COR-L47 (cell line): ENCODE measurements around the gene TOMM6.
"Not testable (repeated sequence)": the region's sequence is repeated elsewhere in the genome, so short reads cannot be mapped to it uniquely, and the experiment has no call there.

Source experiments
- DNase-seq: peaks from one replicate; lab custom pipeline; 2025; lab: John Stamatoyannopoulos, UW

The TOMM6 gene

GRCh38 chr6:41785689-41786450 is 1.6 kb upstream of the TOMM6 start:
- DNase-seq = peak; percentile 9

- peak; percentile 72 for DNase-seq
Measured at GRCh38 chr6:41786451-41787218, 859 bp upstream of the TOMM6 start.

GRCh38 chr6:41789390-41789724 is 1.9 kb downstream of the TOMM6 start:
- no peak for DNase-seq

- DNase-seq = no peak
Measured at GRCh38 chr6:41790045-41790444, 2.6 kb downstream of the TOMM6 start.

GRCh38 chr6:41791305-41791704 is 3.8 kb downstream of the TOMM6 start:
- no peak for DNase-seq

GRCh38 chr6:41791984-41792383 is 4.5 kb downstream of the TOMM6 start:
- DNase-seq = no peak

GRCh38 chr6:41796474-41796873 is 9.0 kb downstream of the TOMM6 start:
- no peak for DNase-seq

- DNase-seq = no peak
Measured at GRCh38 chr6:41798901-41799558, 11.5 kb downstream of the TOMM6 start.

GRCh38 chr6:41799559-41799911 is 12.0 kb downstream of the TOMM6 start:
- DNase-seq = no peak

- DNase-seq = no peak
Measured at GRCh38 chr6:41801380-41801779, 13.9 kb downstream of the TOMM6 start.

GRCh38 chr6:41805830-41806774 is 18.6 kb downstream of the TOMM6 start:
- no peak for DNase-seq

GRCh38 chr6:41811095-41811494 is 23.6 kb downstream of the TOMM6 start:
- DNase-seq = no peak

- DNase-seq = not testable (repeated sequence)
Measured at GRCh38 chr6:41811946-41812345, 24.5 kb downstream of the TOMM6 start.

GRCh38 chr6:41813469-41813868 is 26.0 kb downstream of the TOMM6 start:
- no peak for DNase-seq

GRCh38 chr6:41813956-41814355 is 26.5 kb downstream of the TOMM6 start:
- DNase-seq = no peak

- DNase-seq = no peak
Measured at GRCh38 chr6:41814629-41815028, 27.1 kb downstream of the TOMM6 start.

- DNase-seq = no peak
Measured at GRCh38 chr6:41815587-41815986, 28.1 kb downstream of the TOMM6 start.

- no peak for DNase-seq
Measured at GRCh38 chr6:41818271-41819054, 31.0 kb downstream of the TOMM6 start.

- no peak for DNase-seq
Measured at GRCh38 chr6:41821266-41821665, 33.8 kb downstream of the TOMM6 start.

GRCh38 chr6:41822021-41822420 is 34.5 kb downstream of the TOMM6 start:
- DNase-seq = no peak

- no peak for DNase-seq
Measured at GRCh38 chr6:41823178-41823577, 35.7 kb downstream of the TOMM6 start.
